Activated T-cell treated with anti-CD3 and anti-CD28 coated beads, Interleukin-2, amount 50 U/mL, for 72 hours (primary cell): ENCODE measurements around the gene ADARB1. TPM values are rescaled to one million over a fixed set of nuclear protein-coding genes. Genes with fewer than 3 reads are reported as not detected.
"Not testable (repeated sequence)": the region's sequence is repeated elsewhere in the genome, so short reads cannot be mapped to it uniquely, and the experiment has no call there.

ENCODE experiments used
- ATAC-seq, 2 donors: fragments of 150-1000 bp; cut with Tn5 transposase; replicated peaks in 1 of 2; 2 replicates each; pipeline ENCODE4 v1.10.0; 2021; ENCODE audit warnings: moderate library complexity in 2 of 2, mild to moderate bottlenecking in 1 of 2
- DNase-seq, 2 donors: peaks; one replicate each; pipeline ENCODE4 v3.0.0; 2021 to 2022; ENCODE audit warnings: mixed read lengths in 1 of 2
- H3K27ac Mint-ChIP-seq: one replicate; pipeline ENCODE4 v1.8.0; 2022; ENCODE audit warnings: mild to moderate bottlenecking, moderate library complexity, mixed read lengths
- H3K27me3 Mint-ChIP-seq: one replicate; pipeline ENCODE4 v1.8.0; 2022; ENCODE audit warnings: low read depth, mixed read lengths
- H3K36me3 Mint-ChIP-seq, 2 donors: one replicate each; pipeline ENCODE4 v1.8.0; 2022; ENCODE audit warnings: mixed read lengths in 2 of 2, mild to moderate bottlenecking in 1 of 2; ENCODE audit not compliant: insufficient read depth in 2 of 2
- H3K4me1 Mint-ChIP-seq: one replicate; pipeline ENCODE4 v1.8.0; 2022; ENCODE audit warnings: low read depth, mixed read lengths
- H3K4me3 Mint-ChIP-seq, 2 donors: one replicate each; pipeline ENCODE4 v1.8.0; 2022; ENCODE audit warnings: mild to moderate bottlenecking in 2 of 2, mixed read lengths in 2 of 2, moderate library complexity in 2 of 2
- H3K9me3 Mint-ChIP-seq, 2 donors: one replicate each; pipeline ENCODE4 v1.8.0; 2022; ENCODE audit warnings: mixed read lengths in 2 of 2
- total RNA-seq, 2 donors: library from RNA; stranded (reverse); gene quantifications; one replicate each; pipeline ENCODE4 v1.2.3, GENCODE V29; 2022

Gene ADARB1, protein sequence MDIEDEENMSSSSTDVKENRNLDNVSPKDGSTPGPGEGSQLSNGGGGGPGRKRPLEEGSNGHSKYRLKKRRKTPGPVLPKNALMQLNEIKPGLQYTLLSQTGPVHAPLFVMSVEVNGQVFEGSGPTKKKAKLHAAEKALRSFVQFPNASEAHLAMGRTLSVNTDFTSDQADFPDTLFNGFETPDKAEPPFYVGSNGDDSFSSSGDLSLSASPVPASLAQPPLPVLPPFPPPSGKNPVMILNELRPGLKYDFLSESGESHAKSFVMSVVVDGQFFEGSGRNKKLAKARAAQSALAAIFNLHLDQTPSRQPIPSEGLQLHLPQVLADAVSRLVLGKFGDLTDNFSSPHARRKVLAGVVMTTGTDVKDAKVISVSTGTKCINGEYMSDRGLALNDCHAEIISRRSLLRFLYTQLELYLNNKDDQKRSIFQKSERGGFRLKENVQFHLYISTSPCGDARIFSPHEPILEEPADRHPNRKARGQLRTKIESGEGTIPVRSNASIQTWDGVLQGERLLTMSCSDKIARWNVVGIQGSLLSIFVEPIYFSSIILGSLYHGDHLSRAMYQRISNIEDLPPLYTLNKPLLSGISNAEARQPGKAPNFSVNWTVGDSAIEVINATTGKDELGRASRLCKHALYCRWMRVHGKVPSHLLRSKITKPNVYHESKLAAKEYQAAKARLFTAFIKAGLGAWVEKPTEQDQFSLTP
- 10 to 100 TPM; 41.7 to 45.3 TPM for total RNA-seq

DNA sequence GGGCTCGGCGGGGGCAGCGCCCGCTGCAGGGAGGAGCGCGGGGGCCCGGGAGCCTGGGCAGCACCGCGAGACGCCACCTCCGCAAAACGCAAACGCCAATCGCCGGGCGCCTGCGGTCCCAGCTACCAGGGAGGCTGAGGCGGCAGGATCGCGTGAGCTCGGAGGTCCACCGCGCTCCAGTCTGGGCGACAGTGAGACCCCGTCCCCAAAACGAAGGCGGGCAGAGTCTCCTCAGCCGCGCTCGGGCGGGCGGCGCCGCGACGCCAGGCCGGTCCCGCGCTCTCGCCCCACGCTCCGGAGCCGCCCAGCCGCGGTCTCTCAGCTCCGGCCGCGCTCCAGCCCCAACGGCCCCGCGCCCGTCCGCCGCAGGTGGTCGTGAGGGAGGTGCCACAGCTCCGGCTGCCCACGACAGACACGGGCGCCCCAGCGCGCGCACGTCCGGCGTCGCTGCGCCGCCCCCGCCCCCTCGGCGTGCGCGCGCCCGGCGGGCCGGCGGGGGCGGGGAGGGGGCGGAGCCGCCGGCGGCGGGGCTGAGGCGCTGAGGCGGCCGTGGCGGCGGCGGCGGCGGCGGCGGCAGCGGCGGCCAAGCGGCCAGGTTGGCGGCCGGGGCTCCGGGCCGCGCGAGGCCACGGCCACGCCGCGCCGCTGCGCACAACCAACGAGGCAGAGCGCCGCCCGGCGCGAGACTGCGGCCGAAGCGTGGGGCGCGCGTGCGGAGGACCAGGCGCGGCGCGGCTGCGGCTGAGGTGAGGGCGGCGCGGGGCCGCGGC is at the start of gene ADARB1:
Gene ADARB1 (plus strand): TSS at position 533 of the 770 bp plus-strand sequence. CDS start 97,077 bp downstream, outside the sequence.
- DNase-seq (peak; percentile 69 to 77), ATAC-seq (peak; percentile 54 to 59)
- H3K27ac Mint-ChIP-seq = peak within 1 kb of the TSS; percentile 97
- no peaks in the 10 kb centered on the region for H3K9me3 Mint-ChIP-seq
- H3K4me3 Mint-ChIP-seq = peak within 1 kb of the TSS; percentile 91 to 98
- H3K36me3 Mint-ChIP-seq = peaks cover 0 to 1% of the 10 kb centered on the region in 2 donors
- H3K27me3 Mint-ChIP-seq = no peaks in the 10 kb centered on the region
- peaks cover 43% of the 10 kb centered on the region for H3K4me1 Mint-ChIP-seq

DNA sequence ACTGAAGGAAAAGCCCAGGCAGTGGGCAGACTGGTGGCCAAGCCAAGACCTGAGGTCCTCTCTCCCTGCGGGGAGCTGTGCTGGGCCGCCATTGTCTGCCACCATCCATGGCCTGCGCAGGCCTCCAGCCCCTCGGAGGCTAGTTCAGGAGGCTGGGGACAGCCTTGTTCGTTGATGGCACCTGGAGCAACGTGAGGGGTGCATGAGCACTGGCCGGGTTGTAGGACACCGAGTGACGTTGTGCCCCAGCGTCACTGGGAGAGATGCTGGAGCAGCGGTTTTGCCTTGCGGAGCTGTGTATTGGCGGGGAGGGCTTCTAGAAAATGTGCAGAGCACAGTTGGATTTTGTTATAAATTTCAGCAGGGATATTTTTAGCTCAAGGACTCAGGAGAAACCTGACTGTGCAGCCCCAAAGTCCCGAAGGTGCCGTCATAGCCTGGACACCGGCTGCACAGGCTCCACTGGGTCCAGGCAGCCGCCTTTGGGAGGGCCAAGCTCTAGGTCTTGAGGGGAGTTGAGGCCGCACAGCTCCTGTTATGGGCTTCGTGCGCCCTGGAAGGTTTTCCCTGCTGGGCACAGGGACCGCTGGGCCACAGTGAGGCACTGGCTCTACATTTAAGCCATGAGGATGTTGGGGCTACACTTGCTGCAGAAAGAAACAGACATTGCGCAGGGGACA is 48.2 kb upstream of the ADARB1 start:
- Mint-ChIP-seq H3K9me3 (peaks cover 8% of the 10 kb centered on the region in 2 donors), H3K27ac (no peak overlapping the region), H3K4me3 (no peak overlapping the region), H3K36me3 (peaks cover 6 to 8% of the 10 kb centered on the region in 2 donors), H3K4me1 (no peaks in the 10 kb centered on the region), H3K27me3 (peaks cover 14% of the 10 kb centered on the region)
- no peak for ATAC-seq
- no peak for DNase-seq

DNA sequence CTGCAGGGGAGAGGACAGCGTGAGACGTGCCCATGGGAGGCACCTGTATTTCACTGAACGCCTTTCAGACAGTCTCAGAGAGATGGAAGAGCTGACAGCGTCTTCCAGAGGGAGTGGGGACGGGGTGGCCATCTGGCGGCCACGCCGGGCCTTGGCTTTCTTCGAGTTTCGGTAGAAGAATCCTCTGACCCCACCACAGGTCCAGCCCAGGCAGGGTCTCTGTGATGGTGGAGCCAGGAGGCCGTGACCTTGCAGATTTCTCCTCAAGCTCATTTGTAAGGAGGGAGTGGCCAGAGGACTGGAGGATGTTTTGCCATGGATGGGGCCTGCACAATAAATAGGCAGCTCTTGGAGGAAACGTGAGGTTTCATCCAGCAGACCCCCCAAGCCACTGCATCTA is 47.6 kb upstream of the ADARB1 start:
- Mint-ChIP-seq H3K27me3 (peaks cover 14% of the 10 kb centered on the region), H3K4me3 (no peak overlapping the region), H3K4me1 (no peaks in the 10 kb centered on the region), H3K9me3 (peaks cover 8% of the 10 kb centered on the region in 2 donors), H3K36me3 (peaks cover 6 to 8% of the 10 kb centered on the region in 2 donors), H3K27ac (no peak overlapping the region)
- no peak for ATAC-seq
- no peak for DNase-seq

DNA sequence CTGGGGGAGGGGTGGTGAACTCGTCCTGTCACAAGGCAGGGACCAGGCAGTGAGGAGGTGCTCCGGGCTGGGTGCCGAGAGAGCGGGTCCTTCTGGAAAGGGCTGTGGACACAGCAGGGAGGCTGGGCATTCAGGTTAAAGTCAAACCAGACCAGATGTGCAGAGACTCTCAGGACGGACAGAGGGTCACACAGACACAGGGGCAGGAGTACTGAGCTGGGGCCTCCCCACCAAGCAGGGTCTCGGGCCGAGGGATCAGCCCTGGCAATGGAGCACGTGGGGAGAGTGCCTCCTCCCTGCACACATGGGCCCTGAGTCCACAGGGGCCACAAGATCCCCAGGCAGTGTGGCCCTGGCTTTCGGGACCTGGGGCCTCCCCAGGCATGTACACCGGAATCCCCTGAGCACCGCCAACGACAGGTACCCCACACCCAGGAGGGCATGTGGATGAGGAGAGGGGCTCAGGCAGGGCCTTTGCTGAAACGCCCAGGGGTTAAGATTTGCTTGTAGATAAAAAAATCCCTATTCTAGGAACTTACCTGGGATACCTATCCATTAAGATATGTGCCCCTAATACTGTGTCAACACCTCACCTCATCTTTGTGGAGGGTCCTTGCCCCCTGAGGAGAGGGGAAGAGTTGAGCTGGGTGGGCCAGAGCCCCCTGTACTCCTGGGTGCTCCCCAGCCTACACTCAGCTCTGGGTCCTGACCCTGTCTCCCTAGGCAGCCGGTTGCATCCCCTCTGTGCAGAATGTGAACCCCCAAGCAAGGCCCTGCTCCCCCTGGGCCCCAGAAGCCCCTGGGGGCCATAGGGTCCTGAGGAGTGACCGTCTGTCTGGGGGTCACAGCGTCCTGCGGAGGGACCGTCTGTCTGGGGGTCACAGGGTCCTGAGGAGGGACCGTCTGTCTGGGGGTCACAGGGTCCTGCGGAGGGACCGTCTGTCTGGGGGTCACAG is 46.9 kb upstream of the ADARB1 start:
- DNase-seq = no peak
- Mint-ChIP-seq H3K36me3 (peaks cover 6 to 8% of the 10 kb centered on the region in 2 donors), H3K9me3 (peaks cover 8% of the 10 kb centered on the region in 2 donors), H3K4me3 (no peak overlapping the region), H3K27ac (no peak overlapping the region), H3K4me1 (no peaks in the 10 kb centered on the region), H3K27me3 (peaks cover 14% of the 10 kb centered on the region)
- no peak for ATAC-seq

DNA sequence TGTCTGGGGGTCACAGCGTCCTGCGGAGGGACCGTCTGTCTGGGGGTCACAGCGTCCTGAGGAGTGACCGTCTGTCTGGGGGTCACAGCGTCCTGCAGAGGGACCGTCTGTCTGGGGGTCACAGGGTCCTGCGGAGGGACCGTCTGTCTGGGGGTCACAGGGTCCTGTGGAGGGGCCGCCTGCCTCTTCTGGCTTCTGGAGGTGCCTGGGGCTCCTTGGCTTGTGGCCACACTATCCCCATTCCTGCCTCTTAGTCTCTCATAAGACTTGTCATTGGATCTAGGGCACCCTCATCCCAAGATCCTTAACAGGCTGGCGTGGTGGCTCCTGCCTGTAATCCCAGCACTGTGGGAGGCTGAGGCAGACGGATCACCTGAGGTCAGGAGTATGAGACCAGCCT is 45.7 kb upstream of the ADARB1 start:
- H3K4me3 Mint-ChIP-seq, H3K4me1 Mint-ChIP-seq, ATAC-seq, H3K36me3 Mint-ChIP-seq, DNase-seq, H3K9me3 Mint-ChIP-seq, H3K27ac Mint-ChIP-seq: not testable (repeated sequence)
- H3K27me3 Mint-ChIP-seq = peaks cover 14% of the 10 kb centered on the region

DNA sequence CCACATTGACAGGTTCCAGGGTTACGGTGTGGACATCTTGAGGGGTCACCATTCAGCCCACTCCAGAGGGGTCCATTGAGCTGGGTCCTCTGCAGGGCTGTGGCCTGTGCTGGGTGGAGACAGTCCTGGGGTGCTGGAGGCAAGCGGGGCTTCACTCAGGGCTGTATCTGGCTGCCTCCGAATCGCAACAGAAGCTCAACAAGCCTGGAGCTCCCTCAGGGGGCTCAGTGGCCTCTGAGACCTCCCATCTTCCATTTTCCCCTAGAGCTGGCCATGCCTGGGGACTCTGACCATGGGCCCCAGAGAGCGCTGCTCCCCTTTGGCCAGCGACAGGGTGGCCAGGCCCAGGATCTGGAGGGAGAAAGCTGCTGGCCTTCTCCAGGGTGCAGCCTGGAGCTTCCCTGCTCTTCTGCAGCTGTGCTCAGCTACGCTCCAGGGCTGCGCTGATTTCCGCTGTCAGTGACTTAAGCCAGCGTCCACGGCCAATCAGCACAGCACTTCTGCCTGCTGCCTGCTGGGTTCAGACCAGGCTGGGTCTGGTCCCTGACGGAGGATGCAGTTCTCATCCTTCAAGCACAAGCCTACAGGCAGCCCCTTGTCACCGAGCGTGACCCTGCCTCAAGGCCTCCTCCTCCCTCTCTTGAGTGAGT is 45.0 kb upstream of the ADARB1 start:
- H3K27me3 Mint-ChIP-seq = peaks cover 12% of the 10 kb centered on the region
- no peak for ATAC-seq

DNA sequence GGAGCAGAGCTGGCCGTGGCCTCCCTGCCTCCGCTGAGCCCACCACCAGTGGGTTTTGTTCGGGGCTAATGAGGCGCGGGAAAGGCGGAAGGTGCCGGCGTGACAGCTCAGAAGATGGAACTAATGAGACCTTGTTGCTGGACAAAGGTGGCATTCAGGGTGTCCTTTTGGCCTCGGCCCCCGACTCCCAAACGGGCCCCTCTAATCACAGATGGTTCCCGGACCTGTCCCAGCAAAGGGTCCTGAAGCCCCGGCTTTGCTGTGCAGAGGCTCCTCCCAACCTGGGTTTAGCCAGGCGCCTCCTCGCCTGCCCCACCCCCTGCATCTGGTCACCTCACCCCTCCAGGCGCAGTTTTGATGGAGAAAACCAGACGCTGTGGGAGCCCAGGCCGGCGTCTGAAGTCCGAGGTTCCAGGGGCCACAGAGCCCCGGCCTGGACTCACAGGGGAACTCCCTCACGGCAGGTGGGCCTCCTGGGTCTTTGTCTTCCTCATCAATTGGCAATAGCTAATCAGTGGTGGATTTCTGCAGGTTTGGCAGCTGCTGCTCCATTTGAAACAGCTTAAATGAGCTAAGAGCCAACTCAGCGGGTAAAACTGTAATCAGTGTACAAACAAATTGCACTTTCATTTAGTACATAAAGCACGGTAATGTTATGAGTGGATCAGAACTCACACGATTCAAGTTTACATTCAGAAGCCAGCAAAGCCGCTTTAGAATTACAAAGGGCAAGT is 44.3 kb upstream of the ADARB1 start:
- DNase-seq = no peak
- Mint-ChIP-seq H3K4me3 (no peak overlapping the region), H3K9me3 (no peaks in the 10 kb centered on the region), H3K36me3 (no peaks in the 10 kb centered on the region), H3K4me1 (no peaks in the 10 kb centered on the region), H3K27ac (no peak overlapping the region), H3K27me3 (peaks cover 6% of the 10 kb centered on the region)
- no peak for ATAC-seq

More for the DNA sequence above, 45.0 kb upstream of the ADARB1 start:
- Mint-ChIP-seq H3K4me1 (no peaks in the 10 kb centered on the region), H3K9me3 (peaks cover 3% of the 10 kb centered on the region in 2 donors), H3K36me3 (peaks cover 1 to 3% of the 10 kb centered on the region in 2 donors), H3K4me3 (no peak overlapping the region), H3K27ac (no peak overlapping the region)
- DNase-seq = no peak

DNA sequence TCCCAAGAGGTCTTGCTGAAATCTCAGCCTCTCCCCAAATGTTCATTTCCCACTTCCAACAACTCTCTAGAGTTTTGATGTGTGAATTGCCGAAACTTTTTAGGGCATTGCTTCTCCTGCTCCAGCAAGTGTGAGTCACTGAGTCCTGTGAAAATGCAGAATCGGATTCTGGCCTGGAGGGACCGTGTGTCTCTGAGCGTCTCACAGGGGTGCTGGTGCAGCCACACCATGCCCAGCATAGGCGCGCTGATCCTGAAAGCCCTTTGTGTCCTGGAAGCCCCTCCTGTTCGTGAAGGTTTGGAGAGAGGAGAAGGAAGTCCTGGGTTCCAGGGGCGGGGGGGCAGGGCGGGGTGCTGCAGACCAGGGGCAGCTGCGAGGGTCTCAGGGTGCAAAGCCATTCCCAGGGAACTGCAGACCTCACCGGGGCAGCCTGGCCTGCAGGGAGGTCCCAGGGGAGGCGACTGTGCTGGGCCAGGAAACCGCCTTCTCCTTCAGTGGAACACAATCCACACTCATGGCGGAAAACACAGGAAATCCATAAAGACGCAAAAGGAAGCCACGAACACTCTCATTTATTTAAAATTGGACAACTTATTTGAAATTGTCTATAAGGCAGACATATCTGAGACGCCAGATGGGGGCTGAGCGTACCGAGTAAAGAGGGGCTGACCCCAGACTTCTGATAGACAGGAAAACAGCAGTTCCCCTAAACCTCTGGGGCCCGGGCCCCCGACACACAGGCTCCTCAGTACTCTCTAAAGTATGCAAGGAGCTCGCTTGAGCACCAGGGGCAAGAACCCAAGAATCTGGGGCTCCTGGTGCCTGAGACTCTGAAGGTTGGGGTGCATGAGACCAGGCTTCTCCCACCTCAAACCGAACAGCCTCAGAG is 43.5 kb upstream of the ADARB1 start:
- peaks cover 0 to 1% of the 10 kb centered on the region in 2 donors for H3K9me3 Mint-ChIP-seq
- ATAC-seq (no peak), DNase-seq (no peak)
- peaks cover 6% of the 10 kb centered on the region for H3K27me3 Mint-ChIP-seq
- peaks cover 0 to 1% of the 10 kb centered on the region in 2 donors for H3K36me3 Mint-ChIP-seq
- H3K4me1 Mint-ChIP-seq = no peaks in the 10 kb centered on the region
- H3K27ac Mint-ChIP-seq = no peak overlapping the region
- H3K4me3 Mint-ChIP-seq = no peak overlapping the region

DNA sequence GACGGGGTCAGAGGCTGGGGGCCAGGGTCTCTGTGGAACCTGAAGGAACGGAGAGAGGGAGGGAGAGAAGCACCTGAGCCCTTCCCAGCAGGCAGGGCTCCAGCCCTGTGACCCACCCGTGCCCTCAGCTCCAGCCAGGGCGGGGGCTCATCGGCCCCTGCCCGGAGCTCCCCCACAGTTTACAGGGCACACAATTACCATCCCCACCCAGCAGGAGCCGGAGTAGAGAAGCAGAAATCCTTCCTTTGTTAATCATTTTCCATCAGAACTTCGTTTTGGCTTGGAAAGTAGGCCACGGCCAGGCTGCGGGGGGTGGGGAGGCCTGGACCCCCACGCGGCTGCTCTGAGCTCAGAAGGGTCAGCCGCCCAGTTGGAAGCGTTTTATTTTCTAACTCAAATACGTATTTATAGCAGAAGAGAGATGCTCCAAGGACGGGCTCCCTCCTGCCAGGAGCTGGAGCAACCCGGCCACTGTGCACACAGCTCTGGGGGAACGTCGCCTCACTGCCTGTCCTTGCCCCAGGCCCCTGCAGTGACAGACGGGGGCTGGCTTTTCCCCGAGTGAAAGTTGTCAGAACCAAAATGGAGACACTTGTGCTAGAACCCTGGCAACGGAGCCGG is 42.7 kb upstream of the ADARB1 start:
- Mint-ChIP-seq H3K27ac (no peak overlapping the region), H3K36me3 (peaks cover 0 to 4% of the 10 kb centered on the region in 2 donors), H3K9me3 (peaks cover 0 to 6% of the 10 kb centered on the region in 2 donors), H3K4me3 (no peak overlapping the region), H3K27me3 (peaks cover 6% of the 10 kb centered on the region), H3K4me1 (no peaks in the 10 kb centered on the region)
- ATAC-seq (no peak), DNase-seq (no peak)

DNA sequence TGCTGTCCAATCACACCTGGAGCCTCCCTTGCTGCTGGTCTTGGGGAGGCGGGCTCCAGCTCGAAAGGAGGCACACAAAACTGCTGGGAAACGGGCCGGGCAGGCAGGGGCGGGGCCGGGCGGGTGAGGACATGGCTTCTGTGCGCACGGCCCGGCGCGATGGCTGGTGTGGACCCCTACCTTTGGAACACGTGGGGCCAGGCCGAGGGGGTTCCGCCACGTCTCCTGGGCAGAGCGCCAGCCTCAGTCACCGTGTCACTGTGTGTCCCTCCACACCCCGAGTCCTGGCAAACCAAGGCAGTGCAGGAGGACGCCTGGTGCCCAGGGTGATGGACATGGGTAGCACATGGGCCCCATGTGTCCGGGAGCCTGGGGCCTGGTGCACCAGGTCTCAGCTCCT is 42.0 kb upstream of the ADARB1 start:
- H3K27ac Mint-ChIP-seq = no peak overlapping the region
- H3K27me3 Mint-ChIP-seq = peaks cover 6% of the 10 kb centered on the region
- H3K36me3 Mint-ChIP-seq = peaks cover 3 to 4% of the 10 kb centered on the region in 2 donors
- no peak overlapping the region for H3K4me3 Mint-ChIP-seq
- H3K9me3 Mint-ChIP-seq = peaks cover 4 to 11% of the 10 kb centered on the region in 2 donors
- no peaks in the 10 kb centered on the region for H3K4me1 Mint-ChIP-seq
- ATAC-seq = no peak
- DNase-seq = no peak
